Caco-2 (cell line): ENCODE measurements around the gene B3GNT9. TPM values are rescaled to one million over a fixed set of nuclear protein-coding genes. Genes with fewer than 3 reads are reported as not detected.

ENCODE experiments used
- BruUV-seq: library from RNA; stranded (reverse); fragments of 400-500 nt; replicated peaks from 2 replicates; lab custom pipeline; 2021; lab: Mats Ljungman, UMichigan
- CTCF ChIA-PET: fragments of 300-600 bp; sonication (Branson Sonifier 250); formaldehyde crosslinking; loops from one replicate; lab custom pipeline; 2022; ENCODE audit warnings: antibody characterized with exemption; lab: Charles Lee
- POLR2A ChIA-PET: fragments of 300-600 bp; sonication (Branson Sonifier 250); formaldehyde crosslinking; loops from one replicate; lab custom pipeline; 2022; ENCODE audit warnings: antibody characterized with exemption; lab: Charles Lee
- DNase-seq, 2 experiments: peaks; one replicate each; pipeline versions ENCODE4 v3.0.0 to v3.0.0-alpha.2; 2020 to 2022
- H3K27me3 ChIP-seq: replicated peaks from 2 replicates; pipeline ENCODE4 v1.6.0; 2011; ENCODE audit warnings: low read length; ENCODE audit not compliant: control insufficient read depth, insufficient read depth
- H3K36me3 ChIP-seq: 2 replicates; pipeline ENCODE4 v1.5.1; 2011; ENCODE audit warnings: low read length; ENCODE audit not compliant: control insufficient read depth, insufficient read depth
- H3K4me1 ChIP-seq: fragments of 250-450 bp; sonication (Bioruptor Pico); 2 replicates; pipeline ENCODE4 v1.5.1; 2020; ENCODE audit warnings: mild to moderate bottlenecking
- H3K4me3 ChIP-seq: 2 replicates; pipeline ENCODE4 v1.5.1; 2011; ENCODE audit warnings: low read depth, mild to moderate bottlenecking, control low read depth, low read length
- H3K9me3 ChIP-seq: fragments of 250-450 bp; sonication (Bioruptor Pico); 2 replicates; pipeline ENCODE4 v1.5.1; 2020; ENCODE audit warnings: mild to moderate bottlenecking, moderate library complexity
- H3K27ac Mint-ChIP-seq: one replicate; pipeline ENCODE4 v1.8.0; 2022; ENCODE audit warnings: mixed read lengths; ENCODE audit not compliant: unreplicated experiment
- H3K27me3 Mint-ChIP-seq: one replicate; pipeline ENCODE4 v1.8.0; 2022; ENCODE audit warnings: mixed read lengths; ENCODE audit not compliant: insufficient read depth, unreplicated experiment
- H3K36me3 Mint-ChIP-seq: one replicate; pipeline ENCODE4 v1.8.0; 2022; ENCODE audit warnings: mild to moderate bottlenecking, mixed read lengths; ENCODE audit not compliant: insufficient read depth, unreplicated experiment
- H3K4me1 Mint-ChIP-seq: one replicate; pipeline ENCODE4 v1.8.0; 2022; ENCODE audit warnings: low read depth, mixed read lengths; ENCODE audit not compliant: unreplicated experiment
- H3K4me3 Mint-ChIP-seq: one replicate; pipeline ENCODE4 v1.8.0; 2022; ENCODE audit warnings: mild to moderate bottlenecking, moderate library complexity, mixed read lengths; ENCODE audit not compliant: unreplicated experiment
- H3K9me3 Mint-ChIP-seq: one replicate; pipeline ENCODE4 v1.8.0; 2022; ENCODE audit warnings: mixed read lengths; ENCODE audit not compliant: unreplicated experiment
- intact Hi-C: fragments of 100-400 bp; cut with micrococcal nuclease; formaldehyde crosslinking; loops from one replicate; pipeline ENCODE4 v1.10.0; 2022; ENCODE audit not compliant: unreplicated experiment
- total RNA-seq: library from RNA; stranded (reverse); gene quantifications from 2 replicates; pipeline ENCODE4 v1.2.3, GENCODE V29; 2022
- TF ChIP-seq, protein P1 (sequence below), 2 experiments: fragments of 200-600 bp in 1 of 2; IDR thresholded peaks; 1 replicate in 1 of 2; 2 replicates in 1 of 2; pipeline versions ENCODE4 v1.5.1 to v1.8.0; 2011 to 2022; ENCODE audit warnings: antibody characterized with exemption in 1 of 2, control low read depth in 1 of 2, inconsistent platforms in 1 of 2, low read depth in 1 of 2, low read length in 1 of 2, mild to moderate bottlenecking in 1 of 2, moderate library complexity in 1 of 2; ENCODE audit not compliant: insufficient read depth in 1 of 2, severe bottlenecking in 1 of 2, unreplicated experiment in 1 of 2

B3GNT9 gene
- total RNA-seq, 1 experiment from 2014 or later, result 11.6 TPM

DNA sequence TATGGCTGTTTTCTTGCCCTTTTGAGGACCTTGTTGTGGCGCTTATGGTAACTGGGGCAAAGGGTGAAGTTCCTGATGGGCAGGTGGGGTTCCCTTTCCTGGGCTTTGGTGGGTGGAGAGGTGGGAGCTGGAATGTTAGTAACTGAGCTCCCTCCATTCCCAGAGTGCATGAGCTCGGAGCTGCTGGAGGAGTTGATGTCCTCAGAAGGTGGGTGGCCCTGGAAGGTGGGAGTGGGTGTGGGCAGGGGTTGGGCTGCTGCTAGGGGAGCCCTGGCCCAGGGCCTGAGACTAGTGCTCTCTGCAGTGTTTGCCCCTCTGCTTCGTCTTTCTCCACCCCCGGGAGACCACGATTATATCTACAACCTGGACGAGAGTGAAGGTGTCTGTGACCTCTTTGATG is 46.9 kb upstream of the B3GNT9 start:
- peaks cover 27% of the 10 kb centered on the region for H3K4me1 ChIP-seq
- intact Hi-C loops, result loop anchor here (2.0 kb wide), 1 partner anchor 29 kb away; the partner anchor contains the start of gene TMEM208
- H3K4me3 ChIP-seq, result no peak overlapping the region
- Mint-ChIP-seq H3K27me3 (no peaks in the 10 kb centered on the region), H3K36me3 (peaks cover 68% of the 10 kb centered on the region), H3K4me3 (no peak overlapping the region), H3K4me1 (peaks cover 23% of the 10 kb centered on the region), H3K27ac (no peak overlapping the region), H3K9me3 (no peaks in the 10 kb centered on the region)
- no TSS peak for BruUV-seq
- no peaks in the 10 kb centered on the region for H3K27me3 ChIP-seq
- TF ChIP-seq, protein P1, sequence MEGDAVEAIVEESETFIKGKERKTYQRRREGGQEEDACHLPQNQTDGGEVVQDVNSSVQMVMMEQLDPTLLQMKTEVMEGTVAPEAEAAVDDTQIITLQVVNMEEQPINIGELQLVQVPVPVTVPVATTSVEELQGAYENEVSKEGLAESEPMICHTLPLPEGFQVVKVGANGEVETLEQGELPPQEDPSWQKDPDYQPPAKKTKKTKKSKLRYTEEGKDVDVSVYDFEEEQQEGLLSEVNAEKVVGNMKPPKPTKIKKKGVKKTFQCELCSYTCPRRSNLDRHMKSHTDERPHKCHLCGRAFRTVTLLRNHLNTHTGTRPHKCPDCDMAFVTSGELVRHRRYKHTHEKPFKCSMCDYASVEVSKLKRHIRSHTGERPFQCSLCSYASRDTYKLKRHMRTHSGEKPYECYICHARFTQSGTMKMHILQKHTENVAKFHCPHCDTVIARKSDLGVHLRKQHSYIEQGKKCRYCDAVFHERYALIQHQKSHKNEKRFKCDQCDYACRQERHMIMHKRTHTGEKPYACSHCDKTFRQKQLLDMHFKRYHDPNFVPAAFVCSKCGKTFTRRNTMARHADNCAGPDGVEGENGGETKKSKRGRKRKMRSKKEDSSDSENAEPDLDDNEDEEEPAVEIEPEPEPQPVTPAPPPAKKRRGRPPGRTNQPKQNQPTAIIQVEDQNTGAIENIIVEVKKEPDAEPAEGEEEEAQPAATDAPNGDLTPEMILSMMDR (IDR thresholded peaks at IDR 0.05; ENCODE audit: insufficient read depth in 1 of 2, low read depth in 1 of 2, low read length in 1 of 2, severe bottlenecking in 1 of 2, unreplicated experiment in 1 of 2), result no peak
- peak in 1 of 2 experiments; percentile 39 for DNase-seq
- ChIA-PET CTCF (interaction anchor here (0.5 to 2.7 kb wide), 10 partner anchors 11 to 49 kb away, joined by 3 to 24 read pairs (median 6); partner anchors contain the start of genes FHOD1, NOL3, SLC9A5 and TMEM208), POLR2A (interaction anchor here (0.5 to 0.8 kb wide), 2 partner anchors 28 to 71 kb away, joined by 3 read pairs; no protein-coding TSS in a partner anchor)
- H3K9me3 ChIP-seq, result no peaks in the 10 kb centered on the region
- H3K36me3 ChIP-seq, result peaks cover 15% of the 10 kb centered on the region

DNA sequence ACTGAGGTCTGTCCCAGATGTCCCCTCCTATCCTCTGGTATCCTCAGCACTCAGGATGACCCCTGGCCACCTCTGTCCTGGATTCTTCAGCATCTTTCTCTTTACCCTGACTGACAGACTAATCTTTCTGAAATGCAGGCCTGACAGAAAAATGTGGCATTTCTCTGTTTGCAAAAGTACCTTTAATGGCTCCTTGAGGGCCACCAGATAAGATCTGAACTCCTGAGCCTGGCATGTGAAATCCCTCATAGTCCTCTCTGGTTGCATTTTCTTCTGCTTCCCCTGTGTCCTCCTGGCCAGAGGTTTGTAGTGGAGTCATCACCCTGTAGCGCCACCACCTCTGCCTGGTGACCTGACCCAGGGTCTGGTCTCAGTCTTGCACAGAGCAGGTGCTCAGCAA is 46.1 kb upstream of the B3GNT9 start:
- BruUV-seq, result no TSS peak
- Histone ChIP-seq H3K4me3 (no peak overlapping the region), H3K36me3 (peaks cover 15% of the 10 kb centered on the region), H3K27me3 (no peaks in the 10 kb centered on the region), H3K4me1 (peaks cover 27% of the 10 kb centered on the region), H3K9me3 (no peaks in the 10 kb centered on the region)
- ChIA-PET CTCF (interaction anchor here (1.1 to 2.7 kb wide), 3 partner anchors 12 to 301 kb away, joined by 3 to 24 read pairs (median 9); partner anchors contain the start of genes FHOD1 and SLC9A5), POLR2A (no interaction called here)
- no peak for DNase-seq
- Mint-ChIP-seq H3K4me1 (peaks cover 23% of the 10 kb centered on the region), H3K9me3 (no peaks in the 10 kb centered on the region), H3K36me3 (peaks cover 69% of the 10 kb centered on the region), H3K27ac (peak overlapping the region; percentile 0), H3K4me3 (no peak overlapping the region), H3K27me3 (no peaks in the 10 kb centered on the region)
- TF ChIP-seq, protein P1 (IDR thresholded peaks at IDR 0.05; ENCODE audit: insufficient read depth in 1 of 2, low read depth in 1 of 2, low read length in 1 of 2, severe bottlenecking in 1 of 2, unreplicated experiment in 1 of 2), result no peak
- intact Hi-C loops, result no loop called here

- Histone ChIP-seq H3K4me3 (no peak overlapping the region), H3K27me3 (no peaks in the 10 kb centered on the region), H3K4me1 (peaks cover 35% of the 10 kb centered on the region), H3K36me3 (peaks cover 13% of the 10 kb centered on the region), H3K9me3 (no peaks in the 10 kb centered on the region)
- H3K4me3 Mint-ChIP-seq, result no peak overlapping the region
- CTCF ChIA-PET, result interaction anchor here (1.0 kb wide), 1 partner anchor 10 kb away, joined by 6 read pairs; no protein-coding TSS in a partner anchor
- TF ChIP-seq, protein P1 (IDR thresholded peaks at IDR 0.05; ENCODE audit: insufficient read depth in 1 of 2, low read depth in 1 of 2, low read length in 1 of 2, severe bottlenecking in 1 of 2, unreplicated experiment in 1 of 2), result no peak
- H3K27ac Mint-ChIP-seq, result no peak overlapping the region
- POLR2A ChIA-PET, result no interaction called here
- BruUV-seq, result no TSS peak
- H3K36me3 Mint-ChIP-seq, result peaks cover 68% of the 10 kb centered on the region
- DNase-seq, result no peak
- intact Hi-C loops, result no loop called here
- no peaks in the 10 kb centered on the region for H3K9me3 Mint-ChIP-seq
- no peaks in the 10 kb centered on the region for H3K27me3 Mint-ChIP-seq
- peaks cover 32% of the 10 kb centered on the region for H3K4me1 Mint-ChIP-seq
Observed at GRCh38 chr16:67195676-67196075, 44.9 kb upstream of the B3GNT9 start.
